HCT116 (cell line): ENCODE measurements around the gene SMAD9. TPM values are rescaled to one million over a fixed set of nuclear protein-coding genes. Genes with fewer than 3 reads are reported as not detected.

Source experiments
- ATAC-seq: fragments of 200-7000 bp; cut with Tn5 transposase; 2 replicates; pipeline ENCODE4 v1.9.1; 2020; ENCODE audit warnings: mild to moderate bottlenecking, moderate library complexity
- BruUV-seq: library from RNA; stranded (reverse); fragments of 400-500 nt; replicated peaks from 2 replicates; lab custom pipeline; 2021; lab: Mats Ljungman, UMichigan
- CTCF ChIA-PET: fragments of 300-600 bp; sonication (Branson Sonifier 250); formaldehyde crosslinking; loops from one replicate; lab custom pipeline; 2021; ENCODE audit warnings: antibody characterized with exemption; lab: Charles Lee
- POLR2A ChIA-PET: fragments of 300-600, 350-600 bp; sonication (Branson Sonifier 250); formaldehyde crosslinking; loops from one replicate; lab custom pipeline; 2021; ENCODE audit warnings: antibody characterized with exemption; lab: Charles Lee
- RAD21 ChIA-PET, 2 experiments: fragments of 300-600 bp; sonication (Branson Sonifier 250); formaldehyde crosslinking; loops; one replicate each; lab custom pipeline; 2023; ENCODE audit warnings: low total read pairs in 2 of 2; ENCODE audit not compliant: uncharacterized antibody in 2 of 2, unreplicated experiment in 2 of 2, low non-redundant PET in 1 of 2; lab: Charles Lee
- DNase-seq: peaks from one replicate; pipeline ENCODE4 v3.0.0-alpha.2; 2010; ENCODE audit warnings: low read depth, low spot score
- H2AFZ ChIP-seq: fragments of 200-600 bp; shearing (Covaris generic), sonication (generic); 2 replicates; pipeline ENCODE4 v1.6.1; 2017; ENCODE audit warnings: low read depth, mixed run types, mixed read lengths, antibody characterized with exemption, low read length; ENCODE audit not compliant: poor library complexity, severe bottlenecking
- H3K27ac ChIP-seq: 2 replicates; pipeline ENCODE4 v1.5.1; 2012; ENCODE audit warnings: low read depth, low read length
- H3K27me3 ChIP-seq: fragments of 200-600 bp; sonication (generic); 2 replicates; pipeline ENCODE4 v1.6.1; 2016; ENCODE audit warnings: mixed run types, low read length, mixed read lengths; ENCODE audit not compliant: insufficient read depth
- H3K36me3 ChIP-seq, 2 experiments: fragments of 200-500 bp in 1 of 2; fragments of 200-600 bp in 1 of 2; sonication (Bioruptor generic) in 1 of 2; sonication (generic) in 1 of 2; 2 replicates each; pipeline versions ENCODE4 v1.5.1 to v1.6.1; 2014 to 2016; ENCODE audit warnings: low read length in 2 of 2, inconsistent platforms in 1 of 2, mixed read lengths in 1 of 2, mixed run types in 1 of 2; ENCODE audit not compliant: insufficient read depth in 2 of 2, control insufficient read depth in 1 of 2
- H3K4me1 ChIP-seq, 2 experiments: fragments of 200-600 bp in 1 of 2; sonication (generic) in 1 of 2; 2 replicates each; pipeline versions ENCODE4 v1.5.1 to v1.6.1; 2012 to 2017; ENCODE audit warnings: low read length in 2 of 2, inconsistent platforms in 1 of 2, mild to moderate bottlenecking in 1 of 2, mixed read lengths in 1 of 2, mixed run types in 1 of 2, moderate library complexity in 1 of 2; ENCODE audit not compliant: insufficient read depth in 2 of 2, control insufficient read depth in 1 of 2
- H3K4me2 ChIP-seq: fragments of 200-600 bp; sonication (generic); 2 replicates; pipeline ENCODE4 v1.6.1; 2017; ENCODE audit warnings: mixed run types, low read length, mixed read lengths
- H3K4me3 ChIP-seq, 2 experiments: fragments of 200-600 bp in 1 of 2; sonication (generic) in 1 of 2; replicated peaks in 1 of 2; 2 replicates each; pipeline ENCODE4 v1.5.1; 2011 to 2016; ENCODE audit warnings: low read length in 2 of 2, control low read depth in 1 of 2, low read depth in 1 of 2, mild to moderate bottlenecking in 1 of 2, mixed read lengths in 1 of 2, mixed run types in 1 of 2
- H3K79me2 ChIP-seq: fragments of 200-600 bp; sonication (generic); 2 replicates; pipeline ENCODE4 v1.6.1; 2017; ENCODE audit warnings: mild to moderate bottlenecking, mixed run types, low read length, moderate library complexity, mixed read lengths; ENCODE audit not compliant: insufficient read depth
- H3K9ac ChIP-seq: fragments of 200-600 bp; sonication (generic); 2 replicates; pipeline ENCODE4 v1.6.1; 2016; ENCODE audit warnings: low read length, mixed read lengths
- H3K9me2 ChIP-seq: fragments of 200-600 bp; sonication (generic), shearing (Covaris generic); 2 replicates; pipeline ENCODE4 v1.6.1; 2017; ENCODE audit warnings: mixed run types, mild to moderate bottlenecking, moderate library complexity; ENCODE audit not compliant: insufficient read depth
- H3K9me3 ChIP-seq, 2 experiments: fragments of 200-500 bp in 1 of 2; fragments of 200-600 bp in 1 of 2; sonication (Bioruptor generic) in 1 of 2; sonication (generic) in 1 of 2; 2 replicates each; pipeline ENCODE4 v1.6.1; 2014 to 2017; ENCODE audit warnings: low read length in 2 of 2, mixed read lengths in 2 of 2, inconsistent platforms in 1 of 2, low read depth in 1 of 2, mild to moderate bottlenecking in 1 of 2, mixed run types in 1 of 2, moderate library complexity in 1 of 2; ENCODE audit not compliant: control insufficient read depth in 1 of 2, insufficient read depth in 1 of 2
- H4K20me1 ChIP-seq: fragments of 200-600 bp; sonication (generic), shearing (Covaris generic); 2 replicates; pipeline ENCODE4 v1.6.1; 2017; ENCODE audit warnings: mixed run types, mild to moderate bottlenecking, moderate library complexity; ENCODE audit not compliant: insufficient read depth
- CBX3 ChIP-seq: IDR thresholded peaks from 2 replicates; pipeline ENCODE4 v1.6.1; 2012; ENCODE audit warnings: low read depth
- EGR1 ChIP-seq: IDR thresholded peaks from 2 replicates; pipeline ENCODE4 v1.6.1; 2012; ENCODE audit warnings: low read depth
- EZH2 ChIP-seq: fragments of 200-600 bp; sonication (generic); IDR thresholded peaks from 2 replicates; pipeline ENCODE4 v1.6.1; 2017; ENCODE audit warnings: antibody characterized with exemption, mixed run types
- JUND ChIP-seq: IDR thresholded peaks from 2 replicates; pipeline ENCODE4 v1.6.1; 2012
- POLR2AphosphoS5 ChIP-seq: IDR thresholded peaks from 2 replicates; pipeline ENCODE4 v1.6.1; 2011; ENCODE audit warnings: mild to moderate bottlenecking, low read depth, low read length, moderate library complexity
- RAD21 ChIP-seq: IDR thresholded peaks from 2 replicates; pipeline ENCODE4 v1.6.1; 2012; ENCODE audit warnings: low read depth, mild to moderate bottlenecking
- SIN3A ChIP-seq: IDR thresholded peaks from 2 replicates; pipeline ENCODE4 v1.6.1; 2012; ENCODE audit warnings: low read depth
- TCF7L2 ChIP-seq: IDR thresholded peaks from 2 replicates; pipeline ENCODE4 v1.7.0; 2011; ENCODE audit warnings: borderline replicate concordance, inconsistent platforms; ENCODE audit not compliant: insufficient read depth, insufficient read length; ENCODE audit errors: extremely low read depth
- YY1 ChIP-seq: IDR thresholded peaks from 2 replicates; pipeline ENCODE4 v1.6.1; 2011; ENCODE audit warnings: low read length, low read depth, moderate library complexity, mild to moderate bottlenecking; ENCODE audit not compliant: insufficient replicate concordance; ENCODE audit errors: extremely low read depth
- ZFX ChIP-seq: fragments of 450-650 bp; IDR thresholded peaks from 2 replicates; pipeline ENCODE4 v1.6.1; 2017
- ZNF274 ChIP-seq: fragments of 200-500 bp; sonication (Bioruptor generic); IDR thresholded peaks from 2 replicates; pipeline ENCODE4 v1.6.1; 2014; ENCODE audit warnings: mild to moderate bottlenecking, low read depth, low read length, inconsistent platforms
- intact Hi-C: fragments of 100-400 bp; cut with micrococcal nuclease; formaldehyde crosslinking; loops from 2 replicates; pipeline ENCODE4 v1.10.0; 2022
- total RNA-seq: library from RNA; stranded (reverse); gene quantifications from one replicate; pipeline ENCODE4 v1.2.1, GENCODE V29; 2021; ENCODE audit not compliant: unreplicated experiment
- TF ChIP-seq, protein P1 (sequence below): IDR thresholded peaks from 2 replicates; pipeline ENCODE4 v1.6.1; 2012
- TF ChIP-seq, protein P2 (sequence below): IDR thresholded peaks from 2 replicates; pipeline ENCODE4 v1.6.1; 2012
- TF ChIP-seq, protein P3 (sequence below), 3 experiments: fragments of 200-600 bp in 1 of 3; sonication (generic) in 1 of 3; IDR thresholded peaks in 2 of 3; conservative IDR thresholded peaks in 1 of 3; 2 replicates each; pipeline ENCODE4 v1.5.1; 2012 to 2017; ENCODE audit warnings: low read depth in 2 of 3, low read length in 2 of 3, antibody characterized with exemption in 1 of 3, borderline replicate concordance in 1 of 3, control low read depth in 1 of 3, mild to moderate bottlenecking in 1 of 3, mixed read lengths in 1 of 3, mixed run types in 1 of 3, moderate library complexity in 1 of 3; ENCODE audit not compliant: insufficient read depth in 1 of 3

The SMAD9 gene
- total RNA-seq, 1 experiment from 2014 or later: 4.3 TPM

DNA sequence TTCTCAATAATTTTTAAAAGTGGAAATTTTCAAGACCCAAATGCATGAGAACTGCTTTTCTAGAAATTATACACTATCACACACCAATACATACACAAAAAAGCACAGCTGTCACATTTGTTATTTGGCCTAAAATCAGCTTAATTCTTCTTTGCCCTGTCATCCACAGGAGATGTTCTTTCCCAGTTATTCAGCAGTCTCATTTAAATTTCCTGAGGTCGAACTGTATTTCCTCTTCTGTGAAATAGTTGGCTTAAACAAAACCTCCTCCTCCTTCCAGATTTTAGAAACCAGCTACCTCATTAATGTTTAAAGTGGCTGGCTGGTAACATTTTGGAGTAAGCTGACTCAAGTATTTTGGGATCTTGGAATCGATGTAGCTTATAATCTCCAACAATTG is 39.1 kb downstream of the SMAD9 start (continued):
- TF ChIP-seq YY1 (no peak), POLR2AphosphoS5 (no peak), EZH2 (no peak), TCF7L2 (no peak), ZFX (no peak), EGR1 (no peak), CBX3 (no peak)
- TF ChIP-seq, protein P1, sequence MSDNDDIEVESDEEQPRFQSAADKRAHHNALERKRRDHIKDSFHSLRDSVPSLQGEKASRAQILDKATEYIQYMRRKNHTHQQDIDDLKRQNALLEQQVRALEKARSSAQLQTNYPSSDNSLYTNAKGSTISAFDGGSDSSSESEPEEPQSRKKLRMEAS: no peak

DNA sequence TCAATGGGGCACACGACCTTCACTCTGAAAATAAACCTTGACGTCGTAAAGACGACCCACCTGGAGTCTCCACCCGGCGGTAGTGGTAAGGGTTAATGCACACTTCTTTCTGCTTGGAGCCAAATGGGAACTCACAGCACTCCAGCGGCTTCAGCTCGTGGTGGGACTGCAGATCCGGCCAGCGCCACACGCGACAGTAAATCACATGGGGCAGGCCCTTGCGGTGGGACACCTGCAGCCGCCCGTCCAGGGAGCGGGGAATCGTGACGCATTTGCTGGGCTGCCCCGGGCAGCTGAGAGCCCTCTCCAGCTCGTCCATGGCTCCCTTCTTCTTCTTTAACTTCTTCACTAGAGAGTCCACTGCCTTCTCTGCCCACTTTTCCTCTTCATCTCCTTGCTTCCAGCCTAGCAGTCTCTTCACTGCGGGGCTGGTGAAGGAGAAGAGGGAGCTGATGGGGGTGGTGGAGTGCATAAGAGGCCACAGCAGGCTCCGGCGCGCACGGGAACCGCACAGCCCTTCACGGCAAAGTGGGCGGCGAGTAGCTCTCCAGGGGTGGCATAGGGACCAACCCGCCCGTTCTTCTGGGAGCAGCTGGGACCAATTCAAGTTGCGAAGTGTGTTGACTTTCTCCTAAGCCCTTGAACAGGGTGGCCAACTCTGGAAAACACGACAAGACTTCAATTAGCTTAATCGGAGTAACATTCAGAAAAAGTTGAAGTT is 40.7 kb downstream of the SMAD9 start:
- no peak for ATAC-seq
- no TSS peak for BruUV-seq
- POLR2A ChIA-PET: no interaction called here

More for the DNA sequence above, 40.7 kb downstream of the SMAD9 start:
- H3K4me2 ChIP-seq: no peak overlapping the region
- H3K9me2 ChIP-seq: no peaks in the 10 kb centered on the region
- H3K36me3 ChIP-seq: no peaks in the 10 kb centered on the region
- no peak overlapping the region for H3K4me3 ChIP-seq
- intact Hi-C loops: no loop called here
- RAD21 ChIA-PET: no interaction called here
- CTCF ChIA-PET: interaction anchor here (1.0 kb wide), 1 partner anchor 21 kb away, joined by 3 read pairs; no protein-coding TSS in a partner anchor
- H3K4me1 ChIP-seq: no peaks in the 10 kb centered on the region
- no peak for DNase-seq
- H4K20me1 ChIP-seq: no peaks in the 10 kb centered on the region
- H3K9me3 ChIP-seq: no peaks in the 10 kb centered on the region
- no peak for TF ChIP-seq SIN3A
- no peak for TF ChIP-seq JUND
- no peak for TF ChIP-seq ZNF274
- TF ChIP-seq, protein P2, sequence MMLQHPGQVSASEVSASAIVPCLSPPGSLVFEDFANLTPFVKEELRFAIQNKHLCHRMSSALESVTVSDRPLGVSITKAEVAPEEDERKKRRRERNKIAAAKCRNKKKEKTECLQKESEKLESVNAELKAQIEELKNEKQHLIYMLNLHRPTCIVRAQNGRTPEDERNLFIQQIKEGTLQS: no peak
- no peak for TF ChIP-seq EZH2
- TF ChIP-seq, protein P3, sequence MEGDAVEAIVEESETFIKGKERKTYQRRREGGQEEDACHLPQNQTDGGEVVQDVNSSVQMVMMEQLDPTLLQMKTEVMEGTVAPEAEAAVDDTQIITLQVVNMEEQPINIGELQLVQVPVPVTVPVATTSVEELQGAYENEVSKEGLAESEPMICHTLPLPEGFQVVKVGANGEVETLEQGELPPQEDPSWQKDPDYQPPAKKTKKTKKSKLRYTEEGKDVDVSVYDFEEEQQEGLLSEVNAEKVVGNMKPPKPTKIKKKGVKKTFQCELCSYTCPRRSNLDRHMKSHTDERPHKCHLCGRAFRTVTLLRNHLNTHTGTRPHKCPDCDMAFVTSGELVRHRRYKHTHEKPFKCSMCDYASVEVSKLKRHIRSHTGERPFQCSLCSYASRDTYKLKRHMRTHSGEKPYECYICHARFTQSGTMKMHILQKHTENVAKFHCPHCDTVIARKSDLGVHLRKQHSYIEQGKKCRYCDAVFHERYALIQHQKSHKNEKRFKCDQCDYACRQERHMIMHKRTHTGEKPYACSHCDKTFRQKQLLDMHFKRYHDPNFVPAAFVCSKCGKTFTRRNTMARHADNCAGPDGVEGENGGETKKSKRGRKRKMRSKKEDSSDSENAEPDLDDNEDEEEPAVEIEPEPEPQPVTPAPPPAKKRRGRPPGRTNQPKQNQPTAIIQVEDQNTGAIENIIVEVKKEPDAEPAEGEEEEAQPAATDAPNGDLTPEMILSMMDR (IDR thresholded peaks at IDR 0.05 in 2 of 3, conservative IDR thresholded peaks at IDR 0.05 in 1 of 3; ENCODE audit: borderline replicate concordance in 1 of 3, insufficient read depth in 1 of 3, low read depth in 2 of 3, low read length in 2 of 3): no peak
- TF ChIP-seq RAD21: no peak
- no peak for TF ChIP-seq EGR1
- no peak for TF ChIP-seq YY1
- no peak overlapping the region for H3K27ac ChIP-seq
- no peaks in the 10 kb centered on the region for H3K79me2 ChIP-seq
- no peak overlapping the region for H3K9ac ChIP-seq
- no peaks in the 10 kb centered on the region for H3K27me3 ChIP-seq
- no peak overlapping the region for H2AFZ ChIP-seq
